GM10266 (cell line): ENCODE measurements around the gene GCN1.

Source experiments
- DNase-seq: peaks from one replicate; pipeline ENCODE4 v3.0.0; 2012; ENCODE audit errors: extremely low spot score
- TF ChIP-seq, protein P1 (sequence below): IDR thresholded peaks from 2 replicates; pipeline ENCODE4 v1.5.1; 2012; ENCODE audit warnings: mild to moderate bottlenecking, low read depth; ENCODE audit not compliant: control insufficient read depth, insufficient read depth; ENCODE audit errors: missing control alignments

GCN1 gene

DNA sequence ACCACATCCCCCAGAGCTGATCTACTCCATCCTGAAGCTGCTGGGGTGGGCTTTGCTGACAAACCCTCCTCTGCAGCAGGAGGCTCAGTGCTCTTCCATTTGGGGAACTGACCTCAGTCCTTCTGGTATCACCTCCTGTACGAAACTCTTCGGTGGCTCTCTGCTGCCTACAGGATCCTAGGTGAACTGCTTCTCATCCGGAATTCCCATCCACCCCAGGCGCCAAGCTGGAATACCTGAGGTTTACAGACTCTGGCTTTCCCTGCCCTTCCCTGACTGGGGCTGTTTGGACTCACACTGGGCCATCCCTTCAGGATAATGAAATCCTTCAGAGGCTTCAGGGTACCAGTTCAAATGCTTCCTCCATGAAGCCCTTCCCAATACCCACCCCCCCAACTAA lies 26.2 kb downstream of the GCN1 start:
- TF ChIP-seq, protein P1, sequence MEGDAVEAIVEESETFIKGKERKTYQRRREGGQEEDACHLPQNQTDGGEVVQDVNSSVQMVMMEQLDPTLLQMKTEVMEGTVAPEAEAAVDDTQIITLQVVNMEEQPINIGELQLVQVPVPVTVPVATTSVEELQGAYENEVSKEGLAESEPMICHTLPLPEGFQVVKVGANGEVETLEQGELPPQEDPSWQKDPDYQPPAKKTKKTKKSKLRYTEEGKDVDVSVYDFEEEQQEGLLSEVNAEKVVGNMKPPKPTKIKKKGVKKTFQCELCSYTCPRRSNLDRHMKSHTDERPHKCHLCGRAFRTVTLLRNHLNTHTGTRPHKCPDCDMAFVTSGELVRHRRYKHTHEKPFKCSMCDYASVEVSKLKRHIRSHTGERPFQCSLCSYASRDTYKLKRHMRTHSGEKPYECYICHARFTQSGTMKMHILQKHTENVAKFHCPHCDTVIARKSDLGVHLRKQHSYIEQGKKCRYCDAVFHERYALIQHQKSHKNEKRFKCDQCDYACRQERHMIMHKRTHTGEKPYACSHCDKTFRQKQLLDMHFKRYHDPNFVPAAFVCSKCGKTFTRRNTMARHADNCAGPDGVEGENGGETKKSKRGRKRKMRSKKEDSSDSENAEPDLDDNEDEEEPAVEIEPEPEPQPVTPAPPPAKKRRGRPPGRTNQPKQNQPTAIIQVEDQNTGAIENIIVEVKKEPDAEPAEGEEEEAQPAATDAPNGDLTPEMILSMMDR, result no peak
- no peak for DNase-seq

DNA sequence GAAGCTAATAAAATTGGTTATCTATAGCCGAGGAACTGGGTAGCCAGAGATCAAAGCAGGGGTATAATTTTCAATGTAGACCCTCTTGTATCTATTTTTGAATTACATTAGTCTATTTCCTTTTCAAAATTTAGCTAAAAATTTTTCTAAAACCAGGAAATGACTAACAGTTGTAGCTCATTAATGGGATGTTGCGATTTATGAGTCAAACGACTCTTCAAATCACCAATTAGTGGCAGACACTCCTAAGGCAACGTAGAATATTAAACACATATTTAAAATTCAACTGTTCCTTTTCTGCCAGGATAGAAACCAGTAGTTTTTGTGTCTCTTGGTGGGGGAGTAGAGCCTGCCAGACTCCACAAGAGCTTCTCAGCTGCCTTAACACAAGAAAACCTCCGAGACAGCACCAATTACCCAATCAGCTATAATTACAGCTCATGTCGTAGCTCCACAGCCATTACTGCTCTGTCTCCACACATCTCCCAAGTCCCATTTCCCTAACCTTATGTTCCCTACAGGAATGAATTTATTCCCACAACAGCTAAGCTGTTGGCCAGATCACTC lies 26.9 kb downstream of the GCN1 start:
- TF ChIP-seq, protein P1, result no peak
- no peak for DNase-seq

DNA sequence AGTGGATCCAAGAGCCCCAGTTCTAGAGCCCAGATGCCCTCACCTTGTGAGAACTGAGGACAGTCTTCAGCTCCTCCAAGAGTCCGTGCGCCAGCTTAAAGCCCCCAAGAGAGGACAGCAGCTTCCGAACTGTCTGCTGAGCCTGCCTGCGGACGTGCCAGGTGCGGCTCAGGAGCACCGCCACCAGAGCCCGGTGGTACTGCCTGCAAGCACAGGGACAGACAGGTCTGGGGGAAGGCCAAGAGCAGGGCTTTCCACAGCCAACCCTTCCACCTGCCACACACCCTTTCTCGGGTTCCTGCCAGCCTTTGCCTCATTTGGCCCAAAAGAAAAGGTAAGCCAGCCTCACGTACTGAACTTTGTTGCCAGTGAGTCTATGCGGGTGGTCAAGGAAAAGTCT lies 30.2 kb downstream of the GCN1 start:
- TF ChIP-seq, protein P1, result no peak
- no peak for DNase-seq

DNA sequence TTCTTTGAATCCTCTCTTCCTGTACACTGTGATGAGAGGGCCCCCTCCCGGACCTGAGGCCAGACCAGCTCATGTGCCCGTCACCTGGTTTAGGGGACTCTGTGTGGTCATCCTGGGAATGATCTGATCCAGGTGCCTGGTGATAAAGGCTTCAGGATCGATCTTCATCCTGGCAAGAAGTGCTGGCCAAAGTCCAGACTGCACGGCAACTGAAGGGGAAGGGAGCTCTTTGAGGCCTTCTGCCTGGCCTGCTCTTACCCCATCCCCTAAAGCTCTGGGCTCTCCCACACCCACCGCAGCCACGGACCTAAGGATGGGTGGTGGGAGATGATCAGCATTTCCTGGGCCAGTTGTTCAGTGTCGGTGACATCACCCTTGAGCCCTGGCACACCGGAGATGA lies 31.8 kb downstream of the GCN1 start:
- DNase-seq, result no peak
- TF ChIP-seq, protein P1, result no peak

DNA sequence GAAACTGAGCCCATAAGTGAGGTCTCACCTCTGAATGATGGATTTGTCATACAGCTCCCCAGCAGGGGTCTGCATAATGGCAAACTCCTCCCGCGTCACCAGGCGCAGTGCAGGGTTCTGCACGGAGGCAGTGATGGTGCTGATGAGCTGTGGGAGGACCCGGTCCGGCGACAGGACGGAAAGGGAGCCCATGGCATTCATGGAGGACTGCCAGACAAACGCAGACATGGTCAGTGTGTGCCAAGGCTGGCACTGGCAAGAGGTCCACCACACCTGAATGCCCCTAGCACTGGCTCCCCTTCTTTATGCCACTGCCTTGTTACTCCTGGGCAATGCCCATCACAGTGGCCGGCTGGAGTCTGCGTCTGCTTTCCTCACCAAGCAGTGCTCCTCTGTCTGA lies 32.7 kb downstream of the GCN1 start:
- TF ChIP-seq, protein P1, result no peak
- no peak for DNase-seq

DNA sequence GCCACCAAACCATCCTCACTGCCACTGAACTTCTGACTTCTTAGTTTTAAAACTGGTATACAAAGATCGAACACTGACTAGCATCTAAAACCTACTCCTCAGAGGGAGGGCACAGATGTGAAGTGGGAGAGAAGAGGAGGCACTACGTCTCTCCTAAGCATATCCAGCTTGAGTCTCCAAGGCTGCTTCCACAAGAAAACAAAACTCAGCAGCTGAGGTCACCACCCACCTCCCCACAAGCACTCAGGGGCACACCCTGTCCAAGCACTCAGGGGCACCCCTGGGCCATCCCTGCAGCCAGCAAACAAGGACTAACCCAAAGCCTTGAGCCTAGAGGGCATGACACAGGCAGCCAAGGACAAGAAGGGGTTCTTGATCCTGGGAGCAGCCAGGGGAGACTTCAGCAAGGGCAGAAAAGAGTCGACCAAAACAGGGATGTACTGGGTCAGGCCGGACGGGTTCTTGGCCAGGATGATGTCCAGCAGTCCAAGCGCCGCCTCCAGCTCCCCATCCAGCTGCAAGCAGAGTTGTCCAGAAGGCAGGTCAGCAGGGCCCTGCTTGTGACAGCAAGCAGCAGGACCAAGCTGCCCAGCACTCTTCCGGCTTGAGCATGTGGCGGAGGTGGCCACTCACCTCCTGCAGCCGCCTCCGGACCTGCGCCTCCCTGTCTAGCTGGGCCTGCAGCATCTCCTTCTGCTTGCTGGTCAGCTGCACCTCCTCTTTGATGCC lies 34.8 kb downstream of the GCN1 start:
- TF ChIP-seq, protein P1, result no peak

DNA sequence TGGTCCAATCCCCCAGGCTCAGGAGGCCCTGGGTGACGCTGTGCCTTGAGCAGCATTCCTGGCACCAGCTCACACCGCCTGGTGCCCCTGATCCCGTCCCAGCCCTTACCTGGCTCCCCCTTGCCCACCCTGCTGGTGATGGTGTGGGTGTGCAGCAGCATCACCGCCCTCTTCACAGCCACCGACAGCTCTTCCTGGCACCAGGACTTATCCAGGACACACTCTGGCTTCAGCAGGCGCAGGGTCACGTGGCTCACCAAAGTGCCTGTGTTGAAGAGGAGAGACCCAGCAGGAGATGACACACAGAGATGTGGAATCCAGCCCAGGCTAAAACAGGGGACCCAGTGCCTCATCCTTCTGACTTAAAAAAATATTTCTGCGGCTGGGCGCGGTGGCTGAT lies 36.2 kb downstream of the GCN1 start:
- TF ChIP-seq, protein P1, result no peak
- no peak for DNase-seq

More for the DNA sequence above, 34.8 kb downstream of the GCN1 start:
- DNase-seq, result no peak
